Lower lobe of right lung (tissue), 2 donors: ENCODE measurements around the gene KCNK6. TPM values are rescaled to one million over a fixed set of nuclear protein-coding genes. Genes with fewer than 3 reads are reported as not detected.
"Not testable (repeated sequence)": the region's sequence is repeated elsewhere in the genome, so short reads cannot be mapped to it uniquely, and the experiment has no call there.

ENCODE experiments used
- ATAC-seq, 2 donors: fragments of 200-7000 bp; cut with Tn5 transposase; one replicate each; pipeline ENCODE4 v1.9.1; 2020 to 2022; ENCODE audit warnings: mild to moderate bottlenecking in 2 of 2, moderate library complexity in 2 of 2
- DNase-seq: peaks from one replicate; pipeline ENCODE4 v3.0.0-alpha.2; 2020
- H3K27ac ChIP-seq: fragments of 200-600 bp; one replicate; pipeline ENCODE4 v1.8.0; 2022
- H3K27me3 ChIP-seq: fragments of 200-600 bp; one replicate; pipeline ENCODE4 v1.8.0; 2022; ENCODE audit warnings: low read depth
- H3K36me3 ChIP-seq: fragments of 200-600 bp; one replicate; pipeline ENCODE4 v1.8.0; 2022; ENCODE audit warnings: mild to moderate bottlenecking
- H3K4me1 ChIP-seq: fragments of 200-600 bp; one replicate; pipeline ENCODE4 v1.8.0; 2022
- H3K4me3 ChIP-seq: fragments of 200-600 bp; one replicate; pipeline ENCODE4 v1.8.0; 2022; ENCODE audit warnings: mild to moderate bottlenecking
- H3K9me3 ChIP-seq: fragments of 200-600 bp; one replicate; pipeline ENCODE4 v1.8.0; 2022
- intact Hi-C: fragments of 100-400 bp; cut with DNase I; formaldehyde crosslinking; loops from one replicate; pipeline ENCODE4 v1.11.0; 2022
- total RNA-seq: library from RNA; stranded (reverse); fragmentation: NEBNext Ultra II Directional; extraction: Animal tissue kit (Norgen Biotek cat#: 25700); gene quantifications from one replicate; pipeline ENCODE4 v1.2.1, GENCODE V29; 2021
- TF ChIP-seq, protein P1 (sequence below): fragments of 200-600 bp; IDR thresholded peaks from one replicate; pipeline ENCODE4 v1.8.0; 2022; ENCODE audit warnings: antibody characterized with exemption, mild to moderate bottlenecking
- donor health status: DM: no; HTN: yes; CAD: no; lungs with severe emphysema.

KCNK6 gene
- total RNA-seq, 1 donor from 2014 or later: 11.5 TPM

DNA sequence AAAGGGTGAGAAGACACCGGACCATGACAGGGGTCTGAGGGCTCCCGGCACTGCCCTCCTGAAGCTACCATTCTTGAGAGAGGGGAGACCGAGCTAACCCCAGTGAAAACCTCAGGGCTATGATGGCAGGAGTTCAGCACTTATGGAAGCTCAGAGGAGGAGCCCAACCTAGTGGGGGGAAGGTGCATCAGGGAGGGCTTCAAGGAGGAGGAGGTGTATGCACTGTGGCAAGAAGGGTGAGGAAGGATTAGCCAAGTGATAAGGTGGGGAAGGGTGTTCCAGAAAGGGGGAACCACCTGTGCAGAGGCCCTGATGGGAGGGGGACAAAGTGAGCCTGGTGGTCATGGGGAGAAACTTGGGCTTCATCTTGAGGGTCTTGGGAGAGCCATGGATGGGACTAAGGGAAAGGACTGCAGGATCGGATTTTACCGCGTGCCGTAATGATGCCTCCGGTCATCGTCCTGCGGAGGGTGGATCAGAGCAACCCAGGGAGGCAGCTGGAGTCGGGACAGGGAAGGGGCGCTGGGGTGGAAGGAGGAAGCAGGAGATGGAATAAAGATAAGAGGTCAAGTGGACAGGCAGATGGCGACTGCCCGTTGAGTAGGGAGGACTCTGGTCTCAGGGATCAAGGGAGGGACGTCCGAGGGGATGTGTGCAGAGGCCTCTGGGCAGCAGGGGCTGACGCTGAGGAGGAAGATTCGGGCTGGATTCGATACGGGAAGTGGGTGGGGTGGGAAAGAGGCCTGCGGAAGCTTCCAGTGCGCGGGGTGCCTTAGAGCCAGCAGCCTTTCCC lies 41.4 kb downstream of the KCNK6 start:
- Histone ChIP-seq H3K27ac (no peak overlapping the region), H3K4me3 (peak overlapping the region; percentile 81), H3K4me1 (peaks cover 20% of the 10 kb centered on the region), H3K9me3 (no peaks in the 10 kb centered on the region), H3K27me3 (peaks cover 43% of the 10 kb centered on the region), H3K36me3 (no peaks in the 10 kb centered on the region)
- TF ChIP-seq, protein P1, sequence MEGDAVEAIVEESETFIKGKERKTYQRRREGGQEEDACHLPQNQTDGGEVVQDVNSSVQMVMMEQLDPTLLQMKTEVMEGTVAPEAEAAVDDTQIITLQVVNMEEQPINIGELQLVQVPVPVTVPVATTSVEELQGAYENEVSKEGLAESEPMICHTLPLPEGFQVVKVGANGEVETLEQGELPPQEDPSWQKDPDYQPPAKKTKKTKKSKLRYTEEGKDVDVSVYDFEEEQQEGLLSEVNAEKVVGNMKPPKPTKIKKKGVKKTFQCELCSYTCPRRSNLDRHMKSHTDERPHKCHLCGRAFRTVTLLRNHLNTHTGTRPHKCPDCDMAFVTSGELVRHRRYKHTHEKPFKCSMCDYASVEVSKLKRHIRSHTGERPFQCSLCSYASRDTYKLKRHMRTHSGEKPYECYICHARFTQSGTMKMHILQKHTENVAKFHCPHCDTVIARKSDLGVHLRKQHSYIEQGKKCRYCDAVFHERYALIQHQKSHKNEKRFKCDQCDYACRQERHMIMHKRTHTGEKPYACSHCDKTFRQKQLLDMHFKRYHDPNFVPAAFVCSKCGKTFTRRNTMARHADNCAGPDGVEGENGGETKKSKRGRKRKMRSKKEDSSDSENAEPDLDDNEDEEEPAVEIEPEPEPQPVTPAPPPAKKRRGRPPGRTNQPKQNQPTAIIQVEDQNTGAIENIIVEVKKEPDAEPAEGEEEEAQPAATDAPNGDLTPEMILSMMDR: no peak
- intact Hi-C loops: no loop called here
- DNase-seq (no peak), ATAC-seq (peak in 1 of 2 donors; percentile 3)

DNA sequence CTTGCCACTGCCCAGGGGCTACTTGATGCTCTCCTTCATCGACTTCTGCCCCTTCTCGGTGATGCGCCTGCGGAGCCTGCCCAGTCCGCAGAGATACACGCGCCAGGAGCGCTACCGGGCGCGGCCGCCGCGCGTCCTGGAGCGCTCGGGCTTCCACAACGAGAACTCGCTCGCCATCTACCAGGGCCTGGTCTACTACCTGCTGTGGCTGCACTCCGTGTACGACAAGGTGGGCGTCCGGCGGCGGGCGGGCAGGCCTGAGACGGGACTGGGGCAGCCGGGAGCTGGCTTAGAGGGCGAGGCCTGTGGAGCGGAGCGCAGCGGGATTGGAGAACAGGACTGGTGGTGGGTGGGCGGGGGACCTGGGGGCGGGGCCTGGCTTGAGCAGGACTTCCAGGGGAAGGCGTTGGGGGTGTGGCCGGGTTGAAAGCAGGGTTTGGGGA lies 42.0 kb downstream of the KCNK6 start:
- peaks cover 38% of the 10 kb centered on the region for H3K27me3 ChIP-seq
- ATAC-seq: peak; percentile 91 to 94
- TF ChIP-seq, protein P1: no peak
- intact Hi-C loops: no loop called here
- no peaks in the 10 kb centered on the region for H3K9me3 ChIP-seq
- H3K4me3 ChIP-seq: peak overlapping the region; percentile 81
- H3K27ac ChIP-seq: no peak overlapping the region
- no peaks in the 10 kb centered on the region for H3K36me3 ChIP-seq
- DNase-seq: peak; percentile 87
- H3K4me1 ChIP-seq: peaks cover 20% of the 10 kb centered on the region

DNA sequence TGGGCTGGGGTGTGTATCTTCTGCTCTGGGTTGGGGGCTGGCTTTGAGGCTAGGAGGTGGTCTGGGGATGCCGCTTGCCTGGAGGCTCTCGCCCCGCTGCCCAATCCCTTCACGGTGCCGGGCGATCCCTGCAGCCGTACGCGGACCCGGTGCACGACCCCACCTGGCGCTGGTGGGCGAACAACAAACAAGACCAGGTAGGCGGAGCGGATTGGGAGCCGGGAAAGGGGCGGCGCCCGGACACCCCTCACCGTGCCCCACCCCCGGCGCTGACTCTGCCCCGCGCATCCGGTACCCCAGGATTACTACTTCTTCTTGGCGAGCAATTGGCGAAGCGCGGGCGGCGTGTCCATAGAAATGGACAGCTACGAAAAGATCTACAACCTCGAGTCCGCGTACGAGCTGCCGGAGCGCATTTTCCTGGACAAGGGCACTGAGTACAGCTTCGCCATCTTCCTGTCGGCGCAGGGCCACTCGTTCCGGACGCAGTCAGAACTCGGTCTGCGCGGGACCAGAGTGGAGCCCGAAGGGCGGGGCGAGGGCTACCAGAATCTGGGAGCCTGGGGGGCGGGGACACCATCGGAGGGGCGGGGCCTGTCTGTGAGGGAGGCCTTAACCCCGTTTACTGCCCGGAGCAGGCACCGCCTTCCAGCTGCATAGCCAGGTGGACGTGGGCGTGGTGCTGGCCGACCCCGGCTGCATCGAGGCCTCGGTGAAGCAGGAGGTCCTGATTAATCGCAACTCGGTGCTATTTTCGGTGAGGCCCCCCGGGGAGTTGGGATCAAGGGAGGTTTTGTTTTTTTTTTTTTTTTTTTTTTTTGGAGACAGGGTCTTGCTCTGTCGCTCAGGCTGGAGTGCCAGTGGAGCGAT lies 42.7 kb downstream of the KCNK6 start:
- intact Hi-C loops: no loop called here
- peaks cover 36% of the 10 kb centered on the region for H3K27me3 ChIP-seq
- peak; percentile 95 for DNase-seq
- no peaks in the 10 kb centered on the region for H3K36me3 ChIP-seq
- peak; percentile 93 for ATAC-seq
- H3K4me3 ChIP-seq: peak overlapping the region; percentile 81
- TF ChIP-seq, protein P1: no peak
- peak overlapping the region; percentile 19 for H3K27ac ChIP-seq
- H3K4me1 ChIP-seq: peaks cover 20% of the 10 kb centered on the region
- H3K9me3 ChIP-seq: no peaks in the 10 kb centered on the region

DNA sequence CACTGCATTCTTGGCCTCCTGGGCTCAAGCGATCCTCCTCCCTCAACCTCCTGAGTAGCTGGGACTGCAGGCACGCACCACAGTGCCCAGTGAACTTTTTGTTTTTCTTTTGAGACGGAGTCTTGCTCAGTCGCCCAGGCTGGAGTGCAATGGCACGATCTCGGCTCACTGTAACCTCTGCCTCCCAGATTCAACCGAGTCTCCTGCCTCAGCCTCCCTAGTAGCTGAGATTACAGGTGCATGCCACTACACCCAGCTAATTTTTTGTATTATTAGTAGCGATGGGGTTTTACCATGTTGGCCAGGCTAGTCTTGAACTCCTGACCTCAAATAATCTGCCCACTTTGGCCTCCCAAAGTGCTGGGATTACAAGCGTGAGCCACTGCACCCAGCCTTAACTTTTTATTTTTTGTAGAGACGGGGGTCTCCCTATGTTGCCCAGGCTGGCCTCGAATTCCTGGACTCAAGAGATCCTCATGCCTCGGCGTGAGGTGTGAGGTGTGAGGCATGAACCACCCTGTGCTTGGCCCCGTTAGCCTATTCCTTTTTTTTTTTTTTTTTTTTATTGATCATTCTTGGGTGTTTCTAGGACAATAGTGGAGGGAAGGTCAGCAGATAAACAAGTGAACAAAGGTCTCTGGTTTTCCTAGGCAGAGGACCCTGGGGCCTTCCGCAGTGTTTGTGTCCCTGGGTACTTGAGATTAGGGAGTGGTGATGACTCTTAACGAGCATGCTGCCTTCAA lies 43.5 kb downstream of the KCNK6 start:
- ATAC-seq, DNase-seq, H3K36me3 ChIP-seq, H3K9me3 ChIP-seq, intact Hi-C loops: not testable (repeated sequence)
- H3K4me3 ChIP-seq: peak overlapping the region; percentile 81
- H3K4me1 ChIP-seq: peaks cover 20% of the 10 kb centered on the region
- H3K27ac ChIP-seq: peak overlapping the region; percentile 19
- peaks cover 35% of the 10 kb centered on the region for H3K27me3 ChIP-seq

DNA sequence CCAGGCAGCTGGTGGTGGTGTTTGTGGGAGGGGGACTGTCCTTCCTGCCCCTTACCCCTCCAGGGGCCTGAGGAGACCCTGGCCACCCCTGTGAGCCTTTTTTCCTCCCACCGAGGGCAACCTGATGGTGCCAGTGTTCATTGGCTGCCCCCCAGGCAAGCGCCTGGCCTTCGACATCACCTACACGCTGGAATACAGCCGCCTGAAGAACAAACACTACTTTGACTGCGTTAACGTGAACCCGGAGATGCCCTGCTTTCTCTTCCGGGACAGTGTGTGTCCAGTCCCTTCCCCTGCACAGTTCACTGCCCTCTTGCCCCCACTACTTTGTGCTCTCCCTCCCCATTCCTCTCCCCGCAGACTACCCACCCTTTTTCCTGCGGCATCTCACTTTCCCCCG lies 47.4 kb downstream of the KCNK6 start:
- Histone ChIP-seq H3K9me3 (no peaks in the 10 kb centered on the region), H3K27me3 (peaks cover 4% of the 10 kb centered on the region), H3K36me3 (no peaks in the 10 kb centered on the region), H3K4me1 (peaks cover 12% of the 10 kb centered on the region), H3K4me3 (no peak overlapping the region), H3K27ac (no peak overlapping the region)
- DNase-seq: no peak
- intact Hi-C loops: no loop called here
- ATAC-seq: no peak
- TF ChIP-seq, protein P1: no peak
